IMR-90 (cell line): Measurements from ENCODE around the gene RPS15. TPM values are rescaled to one million over a fixed set of nuclear protein-coding genes. Genes with fewer than 3 reads are reported as not detected.

Experiments
- CHD1 ChIP-seq: IDR thresholded peaks from 2 replicates; pipeline ENCODE4 v1.6.1; 2012; ENCODE audit warnings: low read depth, low read length, improper control_type of control experiment
- polyA plus RNA-seq, 3 experiments: library from polyadenylated mRNA; depleted of rRNA; stranded (reverse); fragments of >200 nt; gene quantifications; 2 replicates each; pipeline ENCODE4 v1.2.3, GENCODE V29; 2012; ENCODE audit warnings: low replicate concordance in 1 of 3
- total RNA-seq: library from RNA; depleted of rRNA; stranded (reverse); fragments of >200 nt; gene quantifications from 2 replicates; pipeline ENCODE4 v1.2.3, GENCODE V29; 2012; rRNA removed
- TF ChIP-seq, protein P1 (sequence below): fragments of 150-350 bp; IDR thresholded peaks from 2 replicates; pipeline ENCODE4 v1.6.1; 2016; ENCODE audit warnings: low read depth, mild to moderate bottlenecking, low read length, moderate library complexity, borderline replicate concordance

RPS15 gene
- total and polyA plus RNA-seq, 2 of the 4 experiments (the other 2 are of a cell fraction): 1,179 to 1,855 TPM

DNA sequence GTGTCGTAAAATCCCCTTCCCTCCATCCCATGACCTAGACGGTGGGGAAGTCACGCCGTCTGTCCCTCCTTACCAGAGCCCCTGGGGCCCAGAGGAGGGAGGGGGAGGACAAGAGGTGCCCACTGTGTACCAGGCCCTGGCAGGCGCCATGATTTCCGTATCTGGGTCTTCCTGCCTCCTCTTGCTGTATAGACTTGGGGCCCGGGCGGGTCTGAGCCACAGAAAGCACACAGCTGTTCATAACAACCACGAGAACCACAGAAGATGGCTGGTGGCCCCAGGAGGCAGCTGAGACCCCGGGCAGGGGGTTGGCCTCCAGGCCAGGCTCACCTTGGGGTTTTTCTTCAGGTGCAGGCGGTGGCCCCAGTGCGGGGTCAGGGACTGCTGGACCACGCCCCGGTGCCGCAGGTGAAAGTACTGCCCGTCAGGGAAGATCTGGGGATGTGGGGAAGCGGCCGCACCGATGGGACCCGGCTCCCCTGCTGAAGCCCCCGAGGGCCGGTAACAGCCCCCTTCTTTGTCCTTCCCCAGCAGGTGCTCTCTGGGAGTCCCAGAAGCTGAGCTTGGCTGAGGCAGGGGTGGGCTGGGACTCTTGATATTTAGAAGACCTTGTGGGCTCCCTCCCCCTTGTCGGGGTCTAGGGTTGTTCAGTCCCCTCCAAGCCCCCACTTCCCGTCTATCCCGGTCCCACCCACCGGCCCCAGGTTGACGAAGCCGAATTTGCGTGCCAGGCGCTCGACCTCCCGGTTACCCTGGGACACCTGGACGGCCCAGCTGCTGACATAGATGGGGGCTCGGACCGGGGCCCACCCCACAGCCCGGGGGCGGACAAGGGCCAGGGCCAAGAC is 51.5 kb downstream of the RPS15 start (continued):
- TF ChIP-seq, protein P1, sequence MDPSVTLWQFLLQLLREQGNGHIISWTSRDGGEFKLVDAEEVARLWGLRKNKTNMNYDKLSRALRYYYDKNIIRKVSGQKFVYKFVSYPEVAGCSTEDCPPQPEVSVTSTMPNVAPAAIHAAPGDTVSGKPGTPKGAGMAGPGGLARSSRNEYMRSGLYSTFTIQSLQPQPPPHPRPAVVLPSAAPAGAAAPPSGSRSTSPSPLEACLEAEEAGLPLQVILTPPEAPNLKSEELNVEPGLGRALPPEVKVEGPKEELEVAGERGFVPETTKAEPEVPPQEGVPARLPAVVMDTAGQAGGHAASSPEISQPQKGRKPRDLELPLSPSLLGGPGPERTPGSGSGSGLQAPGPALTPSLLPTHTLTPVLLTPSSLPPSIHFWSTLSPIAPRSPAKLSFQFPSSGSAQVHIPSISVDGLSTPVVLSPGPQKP: no peak
- TF ChIP-seq CHD1: no peak

Other genes starting within 250 kb of the RPS15 start
- gene STK11, start 232.6 kb upstream of the RPS15 start, total RNA-seq: 39.3 and 45.0 TPM in 2 replicates
- gene STK11, start 232.6 kb upstream of the RPS15 start, polyA plus RNA-seq (2012; rRNA removed): 40.9 and 42.8 TPM in 2 replicates
- gene CBARP, start 200.4 kb upstream of the RPS15 start, total RNA-seq: 0.18 and 0.56 TPM in 2 replicates
- gene CBARP, start 200.4 kb upstream of the RPS15 start, polyA plus RNA-seq (2012; rRNA removed): 3.9 and 8.5 TPM in 2 replicates
- gene ATP5F1D, start 196.6 kb upstream of the RPS15 start, total RNA-seq: 7.3 and 13.6 TPM in 2 replicates
- gene ATP5F1D, start 196.6 kb upstream of the RPS15 start, polyA plus RNA-seq (2012; rRNA removed): 140 and 189 TPM in 2 replicates
- 2.2 and 2.5 TPM in 2 replicates for gene MIDN, start 189.8 kb upstream of the RPS15 start, total RNA-seq
- 24.1 and 26.0 TPM in 2 replicates for gene MIDN, start 189.8 kb upstream of the RPS15 start, polyA plus RNA-seq (2012; rRNA removed)
- 226 and 299 TPM in 2 replicates for gene CIRBP, start 169.1 kb upstream of the RPS15 start, total RNA-seq
- 405 and 542 TPM in 2 replicates for gene CIRBP, start 169.1 kb upstream of the RPS15 start, polyA plus RNA-seq (2012; rRNA removed)
- gene FAM174C, start 162.9 kb upstream of the RPS15 start, total RNA-seq: 7.5 and 10.6 TPM in 2 replicates
- 61.8 and 93.4 TPM in 2 replicates for gene FAM174C, start 162.9 kb upstream of the RPS15 start, polyA plus RNA-seq (2012; rRNA removed)
- gene EFNA2, start 152.5 kb upstream of the RPS15 start, total RNA-seq: not detected in 2 replicates
- not detected in 2 replicates for gene EFNA2, start 152.5 kb upstream of the RPS15 start, polyA plus RNA-seq (2012; rRNA removed)
- 60.8 and 64.7 TPM in 2 replicates for gene NDUFS7, start 54.5 kb upstream of the RPS15 start, total RNA-seq
- 136 and 167 TPM in 2 replicates for gene NDUFS7, start 54.5 kb upstream of the RPS15 start, polyA plus RNA-seq (2012; rRNA removed)
- gene GAMT, start 36.9 kb upstream of the RPS15 start, total RNA-seq: 22.8 and 23.9 TPM in 2 replicates
- 51.8 and 63.6 TPM in 2 replicates for gene GAMT, start 36.9 kb upstream of the RPS15 start, polyA plus RNA-seq (2012; rRNA removed)
- gene DAZAP1, start 30.8 kb upstream of the RPS15 start, total RNA-seq: 22.0 and 35.3 TPM in 2 replicates
- 62.8 and 63.6 TPM in 2 replicates for gene DAZAP1, start 30.8 kb upstream of the RPS15 start, polyA plus RNA-seq (2012; rRNA removed)
- 0.28 and 0.36 TPM in 2 replicates for gene APC2, start 11.7 kb downstream of the RPS15 start, total RNA-seq
- gene APC2, start 11.7 kb downstream of the RPS15 start, polyA plus RNA-seq (2012; rRNA removed): 0.41 and 0.42 TPM in 2 replicates
- gene C19orf25, start 40.8 kb downstream of the RPS15 start, total RNA-seq: 10.4 and 10.6 TPM in 2 replicates
- gene C19orf25, start 40.8 kb downstream of the RPS15 start, polyA plus RNA-seq (2012; rRNA removed): 34.9 and 40.8 TPM in 2 replicates
- gene PCSK4, start 52.0 kb downstream of the RPS15 start, total RNA-seq: 0.56 and 0.72 TPM in 2 replicates
- gene PCSK4, start 52.0 kb downstream of the RPS15 start, polyA plus RNA-seq (2012; rRNA removed): 1.7 and 2.9 TPM in 2 replicates
- 1.3 and 1.7 TPM in 2 replicates for gene REEP6, start 52.8 kb downstream of the RPS15 start, total RNA-seq
- gene REEP6, start 52.8 kb downstream of the RPS15 start, polyA plus RNA-seq (2012; rRNA removed): 2.2 and 3.2 TPM in 2 replicates
- 0.83 and 0.90 TPM in 2 replicates for gene ADAMTSL5, start 74.6 kb downstream of the RPS15 start, total RNA-seq
- 10.8 and 13.4 TPM in 2 replicates for gene ADAMTSL5, start 74.6 kb downstream of the RPS15 start, polyA plus RNA-seq (2012; rRNA removed)
- gene PLK5, start 85.7 kb downstream of the RPS15 start, total RNA-seq: not detected in 2 replicates
- 0.04 TPM in 1 of 2 replicates, not detected in the other for gene PLK5, start 85.7 kb downstream of the RPS15 start, polyA plus RNA-seq (2012; rRNA removed)
- 9.1 and 11.9 TPM in 2 replicates for gene MEX3D, start 129.9 kb downstream of the RPS15 start, total RNA-seq
- gene MEX3D, start 129.9 kb downstream of the RPS15 start, polyA plus RNA-seq (2012; rRNA removed): 9.6 and 18.2 TPM in 2 replicates
- gene MBD3, start 154.5 kb downstream of the RPS15 start, total RNA-seq: 42.5 and 47.5 TPM in 2 replicates
- 66.3 and 79.9 TPM in 2 replicates for gene MBD3, start 154.5 kb downstream of the RPS15 start, polyA plus RNA-seq (2012; rRNA removed)
- 22.8 and 29.2 TPM in 2 replicates for gene UQCR11, start 167.1 kb downstream of the RPS15 start, total RNA-seq
- 177 and 248 TPM in 2 replicates for gene UQCR11, start 167.1 kb downstream of the RPS15 start, polyA plus RNA-seq (2012; rRNA removed)
- gene TCF3, start 214.2 kb downstream of the RPS15 start, total RNA-seq: 29.9 and 37.5 TPM in 2 replicates
- 127 and 144 TPM in 2 replicates for gene TCF3, start 214.2 kb downstream of the RPS15 start, polyA plus RNA-seq (2012; rRNA removed)